Fibroblast of pulmonary artery (primary cell): ENCODE measurements around the gene SNCAIP.

Experiments used
- DNase-seq: peaks from one replicate; pipeline ENCODE4 v3.0.0-alpha.2; 2010; ENCODE audit warnings: low read depth
- H3K4me3 ChIP-seq: replicated peaks from 2 replicates; pipeline ENCODE4 v1.5.1; 2011; ENCODE audit warnings: low read depth, mild to moderate bottlenecking, control low read depth, low read length, moderate library complexity
- CTCF ChIP-seq: IDR thresholded peaks from 2 replicates; pipeline ENCODE4 v1.5.1; 2011; ENCODE audit warnings: mild to moderate bottlenecking, control low read depth, low read length, inconsistent platforms; ENCODE audit errors: missing control alignments

The SNCAIP gene

GRCh38 chr5:122493091-122494021 lies 181.3 kb downstream of the SNCAIP start:
- no peak for DNase-seq
- H3K4me3 ChIP-seq = no peak overlapping the region
- TF ChIP-seq CTCF = no peak

- DNase-seq = no peak
- no peak overlapping the region for H3K4me3 ChIP-seq
- TF ChIP-seq CTCF = no peak
Measured at GRCh38 chr5:122494109-122494508, 182.1 kb downstream of the SNCAIP start.

GRCh38 chr5:122498163-122498562 lies 186.1 kb downstream of the SNCAIP start:
- no peak overlapping the region for H3K4me3 ChIP-seq
- peak; percentile 17 for TF ChIP-seq CTCF
- DNase-seq = peak; percentile 15

GRCh38 chr5:122499585-122499984 lies 187.5 kb downstream of the SNCAIP start:
- no peak overlapping the region for H3K4me3 ChIP-seq
- no peak for TF ChIP-seq CTCF
- no peak for DNase-seq

GRCh38 chr5:122500245-122501088 lies 188.4 kb downstream of the SNCAIP start:
- DNase-seq = peak; percentile 73

GRCh38 chr5:122501089-122501435 lies 189.0 kb downstream of the SNCAIP start:
- TF ChIP-seq CTCF = no peak
- peak; percentile 36 for DNase-seq
- no peak overlapping the region for H3K4me3 ChIP-seq

More at GRCh38 chr5:122500245-122501088, 188.4 kb downstream of the SNCAIP start:
- peak; percentile 68 for TF ChIP-seq CTCF
- no peak overlapping the region for H3K4me3 ChIP-seq
